Mammary epithelial cell (primary cell): ENCODE results near the gene ERCC1.

Experiments
- CTCF ChIP-seq, 2 donors: IDR thresholded peaks in 1 of 2; conservative IDR thresholded peaks in 1 of 2; 2 replicates each; pipeline ENCODE4 v1.5.1; 2011 to 2012; ENCODE audit warnings: inconsistent platforms in 2 of 2, low read length in 2 of 2, mild to moderate bottlenecking in 2 of 2, control low read depth in 1 of 2, low read depth in 1 of 2; ENCODE audit not compliant: insufficient read depth in 1 of 2; ENCODE audit errors: extremely low read depth in 1 of 2
- EZH2 ChIP-seq: IDR thresholded peaks from 2 replicates; pipeline ENCODE4 v1.6.1; 2012; ENCODE audit warnings: low read length, inconsistent platforms, borderline replicate concordance

- no peak for TF ChIP-seq CTCF (conservative IDR thresholded peaks at IDR 0.05 in 1 of 2, IDR thresholded peaks at IDR 0.05 in 1 of 2; ENCODE audit: extremely low read depth in 1 of 2, insufficient read depth in 1 of 2, low read depth in 1 of 2, low read length in 2 of 2)
- no peak for TF ChIP-seq EZH2
Measured at GRCh38 chr19:45406226-45407090, 17.3 kb downstream of the ERCC1 start, which contains the start of gene POLR1G.
